Measurements from ENCODE around the gene PLEKHG4.

- TF ChIP-seq CTCF (conservative IDR thresholded peaks at IDR 0.05) (no peak), EZH2 (IDR thresholded peaks at IDR 0.05; ENCODE audit: low read depth) (no peak)
These were observed 7.3 kb downstream of the PLEKHG4 start for GRCh38 chr16:67286441-67287235.

Measured in PC-9 (cell line).